Rectal smooth muscle tissue (tissue), 1 donor: Measurements from ENCODE around the gene TSR3.
A peak's percentile ranks its signal among the peaks of the same experiment; 100 is the strongest.

Source experiments
- H3K27ac ChIP-seq: one replicate; pipeline ENCODE4 v1.7.0; 2013; ENCODE audit warnings: low read depth, low read length, inconsistent platforms
- H3K27me3 ChIP-seq: one replicate; pipeline ENCODE4 v1.7.0; 2013; ENCODE audit warnings: low read length; ENCODE audit not compliant: control insufficient read depth, insufficient read depth
- H3K36me3 ChIP-seq: one replicate; pipeline ENCODE4 v1.7.0; 2013; ENCODE audit warnings: low read length; ENCODE audit not compliant: control insufficient read depth, insufficient read depth
- H3K4me1 ChIP-seq: one replicate; pipeline ENCODE4 v1.7.0; 2013; ENCODE audit warnings: low read length; ENCODE audit not compliant: control insufficient read depth, insufficient read depth
- H3K4me3 ChIP-seq: one replicate; pipeline ENCODE4 v1.7.0; 2013; ENCODE audit warnings: low read length
- H3K9ac ChIP-seq: one replicate; pipeline ENCODE4 v1.7.0; 2013; ENCODE audit warnings: low read length

The TSR3 gene

DNA sequence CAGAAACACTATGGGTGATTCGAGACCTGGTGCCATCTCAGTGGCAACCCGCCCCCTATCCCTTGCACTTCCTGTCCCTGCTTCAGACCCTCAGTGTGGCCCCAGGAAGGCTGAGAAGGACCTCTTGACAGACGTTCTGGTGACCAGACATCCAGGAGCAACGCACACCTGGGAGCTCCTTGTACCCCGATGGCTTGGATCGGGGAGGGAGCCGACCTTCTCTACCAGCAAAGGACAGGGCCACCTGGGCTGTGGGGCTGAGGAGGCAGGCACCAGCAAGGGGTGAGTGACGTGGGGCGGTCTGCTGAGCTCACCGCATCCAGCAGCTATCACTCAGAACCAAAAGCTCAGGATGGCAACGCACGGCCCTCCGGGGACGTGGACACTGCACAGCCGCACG, 35.7 kb upstream of the TSR3 start:
- Histone ChIP-seq H3K4me1 (no peaks in the 10 kb centered on the region), H3K36me3 (peaks cover 7% of the 10 kb centered on the region), H3K27me3 (no peaks in the 10 kb centered on the region), H3K4me3 (no peak overlapping the region), H3K9ac (no peak overlapping the region), H3K27ac (no peak overlapping the region)

DNA sequence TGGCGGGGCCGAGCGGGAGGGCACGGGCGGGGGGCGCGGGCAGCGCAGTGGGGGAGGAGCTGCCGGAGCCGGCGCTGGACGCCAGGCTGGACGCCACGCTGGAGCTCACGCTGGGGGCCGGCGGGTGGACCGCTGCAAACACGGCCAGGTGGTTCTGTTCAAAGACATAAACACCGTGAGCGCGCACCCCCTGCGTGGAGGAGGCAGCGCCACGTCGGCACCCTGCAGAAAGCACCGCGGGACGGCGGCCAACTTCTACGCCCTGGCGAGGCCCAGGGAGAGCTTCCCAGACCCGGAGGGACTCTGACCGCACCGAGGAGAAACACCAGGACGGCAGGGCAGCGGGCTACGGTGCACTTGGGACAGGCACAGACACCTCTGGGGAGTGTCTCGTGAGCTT, 33.6 kb upstream of the TSR3 start:
- no peaks in the 10 kb centered on the region for H3K4me1 ChIP-seq
- no peaks in the 10 kb centered on the region for H3K27me3 ChIP-seq
- no peak overlapping the region for H3K9ac ChIP-seq
- no peak overlapping the region for H3K27ac ChIP-seq
- H3K4me3 ChIP-seq = no peak overlapping the region
- peaks cover 6% of the 10 kb centered on the region for H3K36me3 ChIP-seq

DNA sequence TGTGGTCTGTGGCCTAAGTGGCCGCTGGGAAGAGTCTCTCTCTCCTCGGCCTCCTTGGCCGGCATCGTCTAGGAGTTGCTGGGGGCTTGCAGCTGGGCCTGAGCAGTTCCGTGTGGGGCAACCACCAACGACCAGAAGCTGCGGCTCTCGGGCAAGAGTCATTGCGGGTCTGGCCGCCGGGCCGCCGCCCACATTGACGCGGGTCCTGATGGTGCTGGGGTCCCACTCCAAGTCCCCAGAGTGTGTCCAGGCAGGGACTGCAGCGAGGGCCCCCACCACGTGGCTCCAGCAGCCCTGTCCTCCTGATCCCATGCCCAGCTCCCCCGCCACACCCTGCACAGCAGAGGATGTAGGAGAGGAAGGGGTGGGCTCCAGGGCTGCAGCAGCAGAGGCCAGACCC, 31.9 kb upstream of the TSR3 start:
- H3K4me3 ChIP-seq = no peak overlapping the region
- H3K9ac ChIP-seq = no peak overlapping the region
- no peak overlapping the region for H3K27ac ChIP-seq
- no peaks in the 10 kb centered on the region for H3K27me3 ChIP-seq
- H3K36me3 ChIP-seq = peaks cover 4% of the 10 kb centered on the region
- H3K4me1 ChIP-seq = no peaks in the 10 kb centered on the region

DNA sequence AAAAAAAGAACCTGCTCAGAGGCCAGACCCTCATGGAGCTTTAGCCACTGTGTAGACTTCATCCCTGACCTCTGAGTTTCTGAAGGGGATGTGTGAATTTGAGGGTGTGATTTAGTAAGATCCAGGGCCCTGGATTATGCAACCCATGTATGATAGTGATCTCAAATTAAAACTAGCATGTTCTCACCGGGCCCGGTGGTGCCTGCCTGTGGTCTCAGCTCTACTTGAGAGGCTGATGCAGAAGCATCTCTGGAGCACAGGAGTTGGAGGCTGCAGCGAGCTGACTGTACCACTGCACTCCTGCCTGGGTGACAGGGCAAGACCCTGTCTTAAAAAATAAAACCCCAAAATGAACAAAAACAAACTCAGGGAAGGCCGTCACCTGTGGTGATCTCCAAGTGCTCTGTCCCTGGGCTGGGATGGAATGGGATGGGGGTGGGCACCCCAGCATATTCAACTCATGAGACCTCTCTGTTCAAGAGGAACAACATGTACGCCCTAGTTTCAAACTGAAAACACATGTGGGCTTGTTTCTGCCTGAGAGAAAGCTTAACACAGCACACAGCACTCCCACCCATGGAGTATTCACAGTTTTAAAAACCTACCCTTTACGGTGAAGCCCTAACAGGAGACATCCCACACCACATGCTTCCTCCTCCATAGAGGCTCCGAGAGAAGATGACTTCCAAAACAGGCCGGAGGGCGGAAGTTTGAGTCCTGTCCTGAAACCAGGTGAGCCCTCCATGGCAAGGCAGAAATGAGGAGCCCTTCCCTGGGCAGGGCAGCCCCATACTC, 30.1 kb upstream of the TSR3 start:
- no peak overlapping the region for H3K9ac ChIP-seq
- no peaks in the 10 kb centered on the region for H3K4me1 ChIP-seq
- no peak overlapping the region for H3K4me3 ChIP-seq
- no peak overlapping the region for H3K27ac ChIP-seq
- H3K36me3 ChIP-seq = peaks cover 3% of the 10 kb centered on the region
- H3K27me3 ChIP-seq = no peaks in the 10 kb centered on the region

DNA sequence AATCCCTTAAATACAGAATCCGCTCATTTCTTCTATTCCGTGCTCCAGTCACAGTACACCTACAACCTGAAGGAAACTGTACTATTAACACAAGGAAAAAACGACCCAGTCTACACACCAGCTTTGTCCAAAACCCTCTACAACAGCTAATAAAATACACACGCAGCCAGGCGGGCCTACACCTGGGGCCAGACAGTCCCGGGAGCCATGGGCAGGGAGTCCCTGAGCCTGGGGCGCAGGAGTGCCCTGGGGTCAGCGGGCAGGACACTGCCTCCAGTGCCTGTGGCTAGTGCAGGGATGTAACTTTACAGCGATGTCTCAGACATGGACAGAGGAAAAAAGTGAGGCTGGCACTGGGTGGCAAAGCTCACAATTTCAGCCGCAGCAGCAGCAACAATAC, 28.5 kb upstream of the TSR3 start:
- H3K36me3 ChIP-seq = peaks cover 3% of the 10 kb centered on the region
- H3K9ac ChIP-seq = no peak overlapping the region
- no peaks in the 10 kb centered on the region for H3K27me3 ChIP-seq
- H3K4me3 ChIP-seq = no peak overlapping the region
- no peaks in the 10 kb centered on the region for H3K4me1 ChIP-seq
- H3K27ac ChIP-seq = no peak overlapping the region

DNA sequence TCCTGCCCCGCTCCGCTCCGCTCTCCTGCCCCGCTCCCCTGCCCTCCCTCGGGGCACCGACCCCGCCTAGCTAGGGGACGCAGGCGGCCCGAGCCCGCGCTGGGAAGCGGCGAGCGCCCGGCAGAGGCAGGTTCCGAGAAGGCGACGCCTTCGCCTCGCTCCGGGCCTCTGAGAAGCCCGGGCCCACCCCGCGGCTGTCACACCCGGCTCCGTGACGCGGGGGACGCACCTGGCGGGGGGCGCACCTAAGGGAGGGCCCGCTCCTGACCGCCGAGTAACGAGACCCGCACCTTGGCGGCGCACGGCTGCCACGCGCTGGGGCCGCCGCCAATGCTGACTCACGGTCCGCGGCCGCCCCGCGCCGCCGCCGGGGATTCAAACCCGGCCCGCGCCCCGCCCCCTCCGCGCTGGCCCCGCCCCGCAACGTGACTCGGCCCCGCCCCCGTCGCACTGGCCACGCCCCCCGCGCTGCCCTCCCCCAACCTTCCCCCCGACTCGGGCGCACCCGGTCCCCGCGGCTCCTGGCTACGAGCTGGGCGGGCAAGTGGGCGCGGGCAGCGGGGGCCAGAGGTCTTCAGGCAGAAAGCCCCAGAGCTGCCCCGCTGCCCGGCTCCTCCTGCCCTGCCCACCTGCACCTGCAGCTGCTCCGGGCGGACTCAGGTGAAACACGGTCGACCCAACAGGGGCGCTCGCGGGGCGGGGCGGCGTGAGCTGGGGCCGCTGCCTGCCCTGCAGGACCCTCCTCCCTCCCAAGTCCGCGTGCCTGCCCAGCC, 27.8 kb upstream of the TSR3 start:
- no peaks in the 10 kb centered on the region for H3K4me1 ChIP-seq
- no peak overlapping the region for H3K27ac ChIP-seq
- peak overlapping the region; percentile 55 for H3K4me3 ChIP-seq
- peaks cover 3% of the 10 kb centered on the region for H3K36me3 ChIP-seq
- no peaks in the 10 kb centered on the region for H3K27me3 ChIP-seq
- no peak overlapping the region for H3K9ac ChIP-seq

DNA sequence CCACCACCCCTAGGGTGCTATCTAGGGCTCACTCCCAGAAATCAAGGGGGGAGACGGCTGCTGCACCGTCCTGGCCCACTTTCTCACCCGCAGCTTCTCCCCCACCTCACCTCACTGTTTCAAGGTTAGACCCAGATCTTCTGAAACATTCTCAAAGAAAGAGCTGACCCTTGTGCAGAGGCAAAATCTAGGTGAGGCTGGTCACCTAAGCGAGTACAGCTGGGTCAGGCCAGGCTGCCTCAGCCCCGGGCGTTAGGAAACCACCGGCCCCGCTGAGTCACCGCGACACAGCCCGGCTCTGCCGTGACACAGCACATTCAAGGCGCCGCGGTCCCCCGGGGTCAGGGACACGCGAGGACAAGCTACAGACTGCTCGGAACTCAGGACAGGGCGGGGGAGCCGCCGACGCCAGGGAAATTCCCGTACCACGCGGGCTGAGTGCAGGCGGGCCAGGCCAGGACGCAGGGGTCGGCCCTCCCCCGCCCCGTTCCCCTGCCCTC, 27.2 kb upstream of the TSR3 start:
- no peaks in the 10 kb centered on the region for H3K4me1 ChIP-seq
- H3K4me3 ChIP-seq = peak overlapping the region; percentile 55
- H3K27me3 ChIP-seq = no peaks in the 10 kb centered on the region
- no peak overlapping the region for H3K9ac ChIP-seq
- H3K36me3 ChIP-seq = peaks cover 3% of the 10 kb centered on the region
- H3K27ac ChIP-seq = no peak overlapping the region

DNA sequence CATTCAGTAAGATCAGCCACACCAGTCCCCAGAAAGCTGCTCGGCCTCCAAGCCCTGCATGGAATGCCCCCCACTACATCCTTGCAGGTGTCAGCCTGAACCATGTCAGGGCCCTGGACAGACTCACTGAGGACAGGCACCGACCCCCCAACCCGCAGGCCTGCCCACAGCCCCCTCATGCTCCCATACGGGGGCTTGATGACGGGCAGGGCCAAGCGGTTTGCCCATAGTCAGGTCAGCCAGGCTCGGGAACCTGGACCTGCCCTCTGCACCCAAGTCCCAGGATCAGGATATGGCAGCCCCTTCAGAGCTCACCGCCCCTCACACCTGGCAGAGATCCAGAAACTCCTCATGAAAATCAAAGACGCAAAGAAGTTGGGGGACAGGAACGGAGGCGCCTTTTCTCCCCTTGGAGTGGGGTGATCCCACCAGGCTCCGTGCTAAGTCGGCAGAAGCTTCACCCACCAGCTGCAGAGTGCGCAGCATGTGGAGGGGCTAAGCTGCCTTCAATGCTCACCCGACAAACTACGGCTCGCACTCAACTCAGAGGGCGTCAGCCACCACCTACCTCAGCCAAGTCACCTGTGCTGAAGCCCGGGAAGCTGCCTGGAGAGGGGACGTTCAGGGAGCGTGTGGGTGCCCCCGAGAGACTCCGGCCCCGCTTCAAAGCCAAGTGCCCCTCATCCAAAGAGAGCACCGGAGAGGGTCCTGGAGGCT, 26.6 kb upstream of the TSR3 start:
- Histone ChIP-seq H3K27me3 (no peaks in the 10 kb centered on the region), H3K36me3 (peaks cover 1% of the 10 kb centered on the region), H3K4me3 (no peak overlapping the region), H3K9ac (no peak overlapping the region), H3K4me1 (no peaks in the 10 kb centered on the region), H3K27ac (no peak overlapping the region)

DNA sequence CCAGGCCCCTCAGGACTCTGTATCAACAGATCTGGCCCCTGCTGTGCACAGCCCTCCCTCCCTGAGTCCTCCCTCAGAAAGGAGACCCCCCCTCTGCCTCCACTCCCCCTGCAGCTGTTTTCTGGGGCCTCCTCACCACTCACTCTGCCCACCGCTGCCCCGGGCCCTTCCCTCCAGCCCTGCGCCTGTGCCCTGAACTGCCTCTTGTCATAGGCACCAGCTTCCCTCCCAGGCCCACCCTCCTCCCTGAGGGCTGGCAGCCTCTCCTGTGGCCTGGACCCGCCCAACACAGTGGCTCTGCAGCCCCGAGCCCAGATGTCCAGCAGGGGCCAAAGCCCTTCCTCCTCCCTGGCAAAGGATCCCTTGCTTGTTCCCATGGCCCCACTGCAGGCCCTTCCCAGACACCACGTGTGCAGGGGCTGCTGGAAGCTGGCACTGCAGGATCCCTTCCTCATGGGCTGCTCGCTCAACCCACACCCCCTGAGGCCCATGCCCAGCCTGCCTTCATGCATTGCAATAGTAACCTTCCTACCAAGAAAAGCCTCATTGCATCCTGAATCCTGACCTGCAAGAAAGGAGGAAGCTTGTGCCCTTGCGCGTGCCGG, 25.8 kb upstream of the TSR3 start:
- Histone ChIP-seq H3K36me3 (no peaks in the 10 kb centered on the region), H3K4me3 (no peak overlapping the region), H3K4me1 (no peaks in the 10 kb centered on the region), H3K27me3 (no peaks in the 10 kb centered on the region), H3K27ac (no peak overlapping the region), H3K9ac (no peak overlapping the region)

DNA sequence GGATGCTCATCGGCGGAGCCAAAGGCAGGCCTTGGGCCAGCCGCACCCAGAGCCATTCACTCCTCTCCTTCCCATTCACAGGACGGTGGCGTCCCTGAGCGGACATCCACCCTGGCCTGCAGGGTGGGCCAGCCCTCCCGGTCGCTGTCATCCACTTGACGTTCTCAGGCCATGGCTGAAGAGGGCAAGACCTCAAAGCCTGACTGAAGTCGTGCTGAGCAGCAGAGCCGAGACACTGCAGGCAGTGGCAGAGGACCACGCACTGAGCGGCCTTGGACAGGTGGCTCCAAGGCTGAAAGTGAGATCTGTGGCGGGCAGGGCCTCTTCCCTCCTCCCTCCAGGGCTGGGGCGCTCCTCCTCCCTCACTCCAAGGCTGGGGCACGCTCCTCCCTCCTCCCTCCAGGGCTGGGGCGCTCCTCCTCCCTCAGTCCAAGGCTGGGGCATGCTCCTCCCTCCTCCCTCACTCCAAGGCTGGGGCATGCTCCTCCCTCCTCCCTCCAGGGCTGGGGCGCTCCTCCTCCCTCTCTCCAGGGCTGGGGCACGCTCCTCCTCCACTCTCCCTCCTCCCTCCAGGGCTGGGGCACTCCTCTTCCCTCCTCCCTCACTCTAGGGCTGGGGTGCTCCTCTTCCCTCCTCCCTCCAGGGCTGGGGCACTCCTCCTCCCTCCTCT, 24.2 kb upstream of the TSR3 start:
- no peak overlapping the region for H3K9ac ChIP-seq
- H3K27me3 ChIP-seq = no peaks in the 10 kb centered on the region
- no peak overlapping the region for H3K27ac ChIP-seq
- H3K4me3 ChIP-seq = no peak overlapping the region
- H3K4me1 ChIP-seq = no peaks in the 10 kb centered on the region
- H3K36me3 ChIP-seq = no peaks in the 10 kb centered on the region

DNA sequence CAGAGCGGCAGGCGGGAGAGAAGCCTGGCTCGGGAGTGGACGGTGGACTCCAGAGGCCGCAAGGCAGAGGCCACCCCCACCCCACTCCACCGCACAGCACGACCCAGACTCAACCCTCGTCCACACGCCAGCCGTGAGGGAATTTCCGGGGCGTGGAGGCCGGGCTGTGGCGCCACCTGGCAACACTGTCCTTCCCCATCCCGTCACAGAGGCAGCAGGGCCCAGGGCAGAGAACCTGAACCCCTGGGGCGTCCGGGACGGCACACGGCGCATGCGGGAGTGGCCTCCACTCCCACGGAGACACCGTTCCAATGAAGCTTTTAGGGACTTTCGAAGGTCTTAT, 23.6 kb upstream of the TSR3 start:
- no peaks in the 10 kb centered on the region for H3K4me1 ChIP-seq
- H3K36me3 ChIP-seq = no peaks in the 10 kb centered on the region
- no peak overlapping the region for H3K4me3 ChIP-seq
- no peak overlapping the region for H3K9ac ChIP-seq
- no peaks in the 10 kb centered on the region for H3K27me3 ChIP-seq
- H3K27ac ChIP-seq = no peak overlapping the region
